GM18505 (cell line): ENCODE data around the gene SIL1.
"Not testable (repeated sequence)": the region's sequence is repeated elsewhere in the genome, so short reads cannot be mapped to it uniquely, and the experiment has no call there.

Source experiments
- ATAC-seq: cut with Tn5 transposase; IDR thresholded peaks from one replicate; pipeline ENCODE4 v1.9.1; 2021; ENCODE audit not compliant: unreplicated experiment
- POLR2A ChIP-seq: IDR thresholded peaks from 4 replicates; pipeline ENCODE4 v1.6.1; 2011; ENCODE audit warnings: borderline replicate concordance; ENCODE audit not compliant: insufficient read depth, insufficient read length; ENCODE audit errors: extremely low read depth

Gene SIL1

GRCh38 chr5:139133282-139133681, 64.9 kb downstream of the SIL1 start:
- no peak for TF ChIP-seq POLR2A

GRCh38 chr5:139132515-139132914, 65.7 kb downstream of the SIL1 start:
- TF ChIP-seq POLR2A = no peak
- no peak for ATAC-seq

More at GRCh38 chr5:139133282-139133681, 64.9 kb downstream of the SIL1 start:
- no peak for ATAC-seq

- no peak for ATAC-seq
- no peak for TF ChIP-seq POLR2A
Observed at GRCh38 chr5:139131921-139132432, 66.2 kb downstream of the SIL1 start.

- no peak for ATAC-seq
Observed at GRCh38 chr5:139131465-139131864, 66.7 kb downstream of the SIL1 start.

GRCh38 chr5:139131062-139131461, 67.1 kb downstream of the SIL1 start:
- ATAC-seq = no peak
- TF ChIP-seq POLR2A = no peak

More at GRCh38 chr5:139131465-139131864, 66.7 kb downstream of the SIL1 start:
- no peak for TF ChIP-seq POLR2A

- no peak for TF ChIP-seq POLR2A
- ATAC-seq = no peak
Observed at GRCh38 chr5:139130214-139130613, 68.0 kb downstream of the SIL1 start.

- TF ChIP-seq POLR2A = no peak
- no peak for ATAC-seq
Observed at GRCh38 chr5:139126711-139127111, 71.5 kb downstream of the SIL1 start.

GRCh38 chr5:139125991-139126390, 72.2 kb downstream of the SIL1 start:
- no peak for ATAC-seq
- TF ChIP-seq POLR2A = no peak

GRCh38 chr5:139124774-139125520, 73.2 kb downstream of the SIL1 start:
- no peak for TF ChIP-seq POLR2A
- ATAC-seq = no peak

GRCh38 chr5:139121120-139121519, 77.0 kb downstream of the SIL1 start:
- ATAC-seq = no peak
- TF ChIP-seq POLR2A = no peak

GRCh38 chr5:139120521-139120920, 77.6 kb downstream of the SIL1 start:
- no peak for TF ChIP-seq POLR2A
- no peak for ATAC-seq

- no peak for TF ChIP-seq POLR2A
- no peak for ATAC-seq
Observed at GRCh38 chr5:139118804-139119203, 79.4 kb downstream of the SIL1 start.

- ATAC-seq = no peak
- no peak for TF ChIP-seq POLR2A
Observed at GRCh38 chr5:139117342-139117884, 80.8 kb downstream of the SIL1 start.

- no peak for TF ChIP-seq POLR2A
Observed at GRCh38 chr5:139116100-139116655, 82.0 kb downstream of the SIL1 start.

GRCh38 chr5:139113892-139114291, 84.3 kb downstream of the SIL1 start:
- no peak for TF ChIP-seq POLR2A
- no peak for ATAC-seq

More at GRCh38 chr5:139116100-139116655, 82.0 kb downstream of the SIL1 start:
- ATAC-seq = no peak

- not testable (repeated sequence) for ATAC-seq
Observed at GRCh38 chr5:139112362-139112761, 85.8 kb downstream of the SIL1 start.
